ENCODE results near the gene QSOX2.

GRCh38 chr9:136200424-136200823, 45.2 kb downstream of the QSOX2 start:
- TF ChIP-seq CTCF (conservative IDR thresholded peaks at IDR 0.05; ENCODE audit: low read length) (no peak), EZH2phosphoT487 (IDR thresholded peaks at IDR 0.05; ENCODE audit: borderline replicate concordance) (no peak)

Data from Loucy (cell line).